NOMO-1 treated with DMSO at 0.1 percent for 48 hours (cell line): ENCODE measurements around the gene LEAP2.

Experiments
- DNase-seq: peaks from one replicate; lab custom pipeline; 2025; ENCODE audit not compliant: unreplicated experiment; lab: John Stamatoyannopoulos, UW

LEAP2 gene

GRCh38 chr5:132876020-132876759 lies 2.7 kb downstream of the LEAP2 start:
- no peak for DNase-seq

- DNase-seq = no peak
These were observed 4.0 kb downstream of the LEAP2 start for GRCh38 chr5:132877466-132877865.

- DNase-seq = no peak
These were observed 4.5 kb downstream of the LEAP2 start for GRCh38 chr5:132877938-132878337.

- DNase-seq = peak; percentile 74
These were observed 9.9 kb downstream of the LEAP2 start for GRCh38 chr5:132883261-132883834.

GRCh38 chr5:132884548-132884947 lies 11.1 kb downstream of the LEAP2 start:
- no peak for DNase-seq

- DNase-seq = no peak
These were observed 12.8 kb downstream of the LEAP2 start for GRCh38 chr5:132886064-132886823.

GRCh38 chr5:132887283-132887682 lies 13.8 kb downstream of the LEAP2 start:
- DNase-seq = no peak

- no peak for DNase-seq
These were observed 16.0 kb downstream of the LEAP2 start for GRCh38 chr5:132889501-132889900.

- no peak for DNase-seq
These were observed 17.3 kb downstream of the LEAP2 start for GRCh38 chr5:132890817-132891216.

GRCh38 chr5:132895719-132896305 lies 22.3 kb downstream of the LEAP2 start:
- DNase-seq = no peak

- DNase-seq = no peak
These were observed 23.2 kb downstream of the LEAP2 start for GRCh38 chr5:132896685-132897084.

- no peak for DNase-seq
These were observed 24.6 kb downstream of the LEAP2 start for GRCh38 chr5:132898094-132898493.

GRCh38 chr5:132901036-132901435 lies 27.6 kb downstream of the LEAP2 start:
- no peak for DNase-seq

- no peak for DNase-seq
These were observed 28.3 kb downstream of the LEAP2 start for GRCh38 chr5:132901730-132902129.

- peak; percentile 1 for DNase-seq
These were observed 32.5 kb downstream of the LEAP2 start for GRCh38 chr5:132905938-132906337.

GRCh38 chr5:132907161-132907560 lies 33.7 kb downstream of the LEAP2 start:
- DNase-seq = no peak

- no peak for DNase-seq
These were observed 36.2 kb downstream of the LEAP2 start for GRCh38 chr5:132909702-132910101.

GRCh38 chr5:132915681-132916080 lies 42.2 kb downstream of the LEAP2 start:
- no peak for DNase-seq

GRCh38 chr5:132916086-132916485 lies 42.6 kb downstream of the LEAP2 start:
- DNase-seq = no peak
